Caco-2 (cell line): Measurements from ENCODE around the gene ERGIC1. TPM values are rescaled to one million over a fixed set of nuclear protein-coding genes. Genes with fewer than 3 reads are reported as not detected.

ENCODE experiments used
- BruUV-seq: library from RNA; stranded (reverse); fragments of 400-500 nt; replicated peaks from 2 replicates; lab custom pipeline; 2021; lab: Mats Ljungman, UMichigan
- CTCF ChIA-PET: fragments of 300-600 bp; sonication (Branson Sonifier 250); formaldehyde crosslinking; loops from one replicate; lab custom pipeline; 2022; ENCODE audit warnings: antibody characterized with exemption; lab: Charles Lee
- POLR2A ChIA-PET: fragments of 300-600 bp; sonication (Branson Sonifier 250); formaldehyde crosslinking; loops from one replicate; lab custom pipeline; 2022; ENCODE audit warnings: antibody characterized with exemption; lab: Charles Lee
- DNase-seq, 2 experiments: peaks; one replicate each; pipeline versions ENCODE4 v3.0.0 to v3.0.0-alpha.2; 2020 to 2022
- H3K27me3 ChIP-seq: replicated peaks from 2 replicates; pipeline ENCODE4 v1.6.0; 2011; ENCODE audit warnings: low read length; ENCODE audit not compliant: control insufficient read depth, insufficient read depth
- H3K36me3 ChIP-seq: 2 replicates; pipeline ENCODE4 v1.5.1; 2011; ENCODE audit warnings: low read length; ENCODE audit not compliant: control insufficient read depth, insufficient read depth
- H3K4me1 ChIP-seq: fragments of 250-450 bp; sonication (Bioruptor Pico); 2 replicates; pipeline ENCODE4 v1.5.1; 2020; ENCODE audit warnings: mild to moderate bottlenecking
- H3K4me3 ChIP-seq: 2 replicates; pipeline ENCODE4 v1.5.1; 2011; ENCODE audit warnings: low read depth, mild to moderate bottlenecking, control low read depth, low read length
- H3K9me3 ChIP-seq: fragments of 250-450 bp; sonication (Bioruptor Pico); 2 replicates; pipeline ENCODE4 v1.5.1; 2020; ENCODE audit warnings: mild to moderate bottlenecking, moderate library complexity
- H3K27ac Mint-ChIP-seq: one replicate; pipeline ENCODE4 v1.8.0; 2022; ENCODE audit warnings: mixed read lengths; ENCODE audit not compliant: unreplicated experiment
- H3K27me3 Mint-ChIP-seq: one replicate; pipeline ENCODE4 v1.8.0; 2022; ENCODE audit warnings: mixed read lengths; ENCODE audit not compliant: insufficient read depth, unreplicated experiment
- H3K36me3 Mint-ChIP-seq: one replicate; pipeline ENCODE4 v1.8.0; 2022; ENCODE audit warnings: mild to moderate bottlenecking, mixed read lengths; ENCODE audit not compliant: insufficient read depth, unreplicated experiment
- H3K4me1 Mint-ChIP-seq: one replicate; pipeline ENCODE4 v1.8.0; 2022; ENCODE audit warnings: low read depth, mixed read lengths; ENCODE audit not compliant: unreplicated experiment
- H3K4me3 Mint-ChIP-seq: one replicate; pipeline ENCODE4 v1.8.0; 2022; ENCODE audit warnings: mild to moderate bottlenecking, moderate library complexity, mixed read lengths; ENCODE audit not compliant: unreplicated experiment
- H3K9me3 Mint-ChIP-seq: one replicate; pipeline ENCODE4 v1.8.0; 2022; ENCODE audit warnings: mixed read lengths; ENCODE audit not compliant: unreplicated experiment
- CTCF ChIP-seq, 2 experiments: fragments of 200-600 bp in 1 of 2; IDR thresholded peaks; 1 replicate in 1 of 2; 2 replicates in 1 of 2; pipeline versions ENCODE4 v1.5.1 to v1.8.0; 2011 to 2022; ENCODE audit warnings: antibody characterized with exemption in 1 of 2, control low read depth in 1 of 2, inconsistent platforms in 1 of 2, low read depth in 1 of 2, low read length in 1 of 2, mild to moderate bottlenecking in 1 of 2, moderate library complexity in 1 of 2; ENCODE audit not compliant: insufficient read depth in 1 of 2, severe bottlenecking in 1 of 2, unreplicated experiment in 1 of 2
- intact Hi-C: fragments of 100-400 bp; cut with micrococcal nuclease; formaldehyde crosslinking; loops from one replicate; pipeline ENCODE4 v1.10.0; 2022; ENCODE audit not compliant: unreplicated experiment
- total RNA-seq: library from RNA; stranded (reverse); gene quantifications from 2 replicates; pipeline ENCODE4 v1.2.3, GENCODE V29; 2022

The ERGIC1 gene
- total RNA-seq, 1 experiment from 2014 or later, result 161 TPM

- H3K9me3 Mint-ChIP-seq, result no peaks in the 10 kb centered on the region
- Histone ChIP-seq H3K36me3 (no peaks in the 10 kb centered on the region; the same call in none of the 2 replicates), H3K4me1 (no peaks in the 10 kb centered on the region), H3K4me3 (no peak overlapping the region), H3K27me3 (no peaks in the 10 kb centered on the region), H3K9me3 (no peaks in the 10 kb centered on the region)
- H3K27me3 Mint-ChIP-seq, result no peaks in the 10 kb centered on the region
- POLR2A ChIA-PET, result interaction anchor here (0.6 kb wide), 1 partner anchor 67 kb away, joined by 5 read pairs; no protein-coding TSS in a partner anchor
- no peak for TF ChIP-seq CTCF (IDR thresholded peaks at IDR 0.05; ENCODE audit: insufficient read depth in 1 of 2, low read depth in 1 of 2, low read length in 1 of 2, severe bottlenecking in 1 of 2, unreplicated experiment in 1 of 2)
- no peak overlapping the region for H3K4me3 Mint-ChIP-seq
- no peaks in the 10 kb centered on the region for H3K4me1 Mint-ChIP-seq
- H3K36me3 Mint-ChIP-seq, result peaks cover 57% of the 10 kb centered on the region
- no peak for DNase-seq
- intact Hi-C loops, result no loop called here
- H3K27ac Mint-ChIP-seq, result no peak overlapping the region
- BruUV-seq, result no TSS peak
- CTCF ChIA-PET, result interaction anchor here (1.5 kb wide), 1 partner anchor 234 kb away, joined by 7 read pairs; no protein-coding TSS in a partner anchor
These were observed 107.0 kb downstream of the ERGIC1 start for GRCh38 chr5:172941067-172941516.

- Mint-ChIP-seq H3K36me3 (peaks cover 55% of the 10 kb centered on the region), H3K4me1 (no peaks in the 10 kb centered on the region), H3K9me3 (no peaks in the 10 kb centered on the region), H3K27ac (no peak overlapping the region), H3K4me3 (no peak overlapping the region), H3K27me3 (no peaks in the 10 kb centered on the region)
- TF ChIP-seq CTCF (IDR thresholded peaks at IDR 0.05; ENCODE audit: insufficient read depth in 1 of 2, low read depth in 1 of 2, low read length in 1 of 2, severe bottlenecking in 1 of 2, unreplicated experiment in 1 of 2), result no peak
- no peak for DNase-seq
- peaks cover 2% of the 10 kb centered on the region for H3K36me3 ChIP-seq
- no peaks in the 10 kb centered on the region for H3K9me3 ChIP-seq
- BruUV-seq, result no TSS peak
- ChIA-PET POLR2A (no interaction called here), CTCF (interaction anchor here (0.6 kb wide), 1 partner anchor 16 kb away, joined by 3 read pairs; no protein-coding TSS in a partner anchor)
- H3K4me3 ChIP-seq, result no peak overlapping the region
- H3K4me1 ChIP-seq, result no peaks in the 10 kb centered on the region
- intact Hi-C loops, result no loop called here
- H3K27me3 ChIP-seq, result no peaks in the 10 kb centered on the region
These were observed 108.5 kb downstream of the ERGIC1 start for GRCh38 chr5:172942556-172942955.

GRCh38 chr5:172943283-172943841, 109.3 kb downstream of the ERGIC1 start:
- H3K27me3 ChIP-seq, result no peaks in the 10 kb centered on the region
- Mint-ChIP-seq H3K27ac (no peak overlapping the region), H3K27me3 (no peaks in the 10 kb centered on the region), H3K36me3 (peaks cover 53% of the 10 kb centered on the region), H3K4me1 (no peaks in the 10 kb centered on the region), H3K4me3 (no peak overlapping the region), H3K9me3 (no peaks in the 10 kb centered on the region)
- H3K4me1 ChIP-seq, result no peaks in the 10 kb centered on the region
- peaks cover 2% of the 10 kb centered on the region for H3K36me3 ChIP-seq
- ChIA-PET CTCF (no interaction called here), POLR2A (no interaction called here)
- H3K4me3 ChIP-seq, result no peak overlapping the region
- DNase-seq, result no peak
- H3K9me3 ChIP-seq, result no peaks in the 10 kb centered on the region
- no TSS peak for BruUV-seq
- TF ChIP-seq CTCF (IDR thresholded peaks at IDR 0.05; ENCODE audit: insufficient read depth in 1 of 2, low read depth in 1 of 2, low read length in 1 of 2, severe bottlenecking in 1 of 2, unreplicated experiment in 1 of 2), result no peak
- intact Hi-C loops, result no loop called here
